Liver (tissue), 3 donors: Measurements from ENCODE around the gene CDX1.
A peak's percentile ranks its signal among the peaks of the same experiment; 100 is the strongest.

ENCODE experiments used
- FOXA1 ChIP-seq: IDR thresholded peaks from 2 replicates; pipeline ENCODE4 v1.6.1; 2016; ENCODE audit warnings: antibody characterized with exemption
- GABPA ChIP-seq, 2 donors: IDR thresholded peaks in 1 of 2; conservative IDR thresholded peaks in 1 of 2; 2 replicates each; pipeline ENCODE4 v1.6.1; 2016; ENCODE audit warnings: antibody characterized with exemption in 2 of 2, mild to moderate bottlenecking in 1 of 2, moderate library complexity in 1 of 2
- NR2F2 ChIP-seq: IDR thresholded peaks from 2 replicates; pipeline ENCODE4 v1.6.1; 2016; ENCODE audit warnings: antibody characterized with exemption
- RXRA ChIP-seq, 2 donors: IDR thresholded peaks; 2 replicates each; pipeline ENCODE4 v1.6.1; 2017 to 2018; ENCODE audit warnings: antibody characterized with exemption in 2 of 2, mild to moderate bottlenecking in 1 of 2
- SP1 ChIP-seq: IDR thresholded peaks from 2 replicates; pipeline ENCODE4 v1.6.1; 2018; ENCODE audit warnings: antibody characterized with exemption, mild to moderate bottlenecking
- TAF1 ChIP-seq: conservative IDR thresholded peaks from 2 replicates; pipeline ENCODE4 v1.6.1; 2016; ENCODE audit warnings: antibody characterized with exemption, mild to moderate bottlenecking
- ZBTB33 ChIP-seq: IDR thresholded peaks from 2 replicates; pipeline ENCODE4 v1.6.1; 2016; ENCODE audit warnings: antibody characterized with exemption
- TF ChIP-seq, protein P1 (sequence below): fragments of 150-350 bp; IDR thresholded peaks from 2 replicates; pipeline ENCODE4 v1.5.1; 2017; ENCODE audit warnings: improper control_type of control experiment, low read depth, low read length; ENCODE audit not compliant: missing input control
- TF ChIP-seq, protein P2 (sequence below): IDR thresholded peaks from 2 replicates; pipeline ENCODE4 v1.6.1; 2016; ENCODE audit warnings: antibody characterized with exemption
- donor health status: healthy.
- donor health status: healthy.

- TF ChIP-seq, protein P1, sequence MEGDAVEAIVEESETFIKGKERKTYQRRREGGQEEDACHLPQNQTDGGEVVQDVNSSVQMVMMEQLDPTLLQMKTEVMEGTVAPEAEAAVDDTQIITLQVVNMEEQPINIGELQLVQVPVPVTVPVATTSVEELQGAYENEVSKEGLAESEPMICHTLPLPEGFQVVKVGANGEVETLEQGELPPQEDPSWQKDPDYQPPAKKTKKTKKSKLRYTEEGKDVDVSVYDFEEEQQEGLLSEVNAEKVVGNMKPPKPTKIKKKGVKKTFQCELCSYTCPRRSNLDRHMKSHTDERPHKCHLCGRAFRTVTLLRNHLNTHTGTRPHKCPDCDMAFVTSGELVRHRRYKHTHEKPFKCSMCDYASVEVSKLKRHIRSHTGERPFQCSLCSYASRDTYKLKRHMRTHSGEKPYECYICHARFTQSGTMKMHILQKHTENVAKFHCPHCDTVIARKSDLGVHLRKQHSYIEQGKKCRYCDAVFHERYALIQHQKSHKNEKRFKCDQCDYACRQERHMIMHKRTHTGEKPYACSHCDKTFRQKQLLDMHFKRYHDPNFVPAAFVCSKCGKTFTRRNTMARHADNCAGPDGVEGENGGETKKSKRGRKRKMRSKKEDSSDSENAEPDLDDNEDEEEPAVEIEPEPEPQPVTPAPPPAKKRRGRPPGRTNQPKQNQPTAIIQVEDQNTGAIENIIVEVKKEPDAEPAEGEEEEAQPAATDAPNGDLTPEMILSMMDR: no peak
- TF ChIP-seq RXRA (IDR thresholded peaks at IDR 0.05): no peak
- no peak for TF ChIP-seq FOXA1
- no peak for TF ChIP-seq TAF1
- no peak for TF ChIP-seq GABPA (IDR thresholded peaks at IDR 0.05 in 1 of 2, conservative IDR thresholded peaks at IDR 0.05 in 1 of 2)
- TF ChIP-seq, protein P2, sequence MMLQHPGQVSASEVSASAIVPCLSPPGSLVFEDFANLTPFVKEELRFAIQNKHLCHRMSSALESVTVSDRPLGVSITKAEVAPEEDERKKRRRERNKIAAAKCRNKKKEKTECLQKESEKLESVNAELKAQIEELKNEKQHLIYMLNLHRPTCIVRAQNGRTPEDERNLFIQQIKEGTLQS: no peak
- TF ChIP-seq ZBTB33: no peak
- no peak for TF ChIP-seq SP1
- TF ChIP-seq NR2F2: peak; percentile 26
Observed at GRCh38 chr5:150176745-150177477, 10.3 kb downstream of the CDX1 start.
